HL-60 (cell line): ENCODE results near the gene GLT1D1.

ENCODE experiments used
- CTCF ChIP-seq: IDR thresholded peaks from one replicate; pipeline ENCODE4 v1.5.1; 2011; ENCODE audit warnings: low read length, control low read depth, inconsistent platforms; ENCODE audit not compliant: insufficient read depth
- GABPA ChIP-seq: IDR thresholded peaks from 2 replicates; pipeline ENCODE4 v1.6.1; 2012; ENCODE audit warnings: low read depth
- POLR2AphosphoS5 ChIP-seq: IDR thresholded peaks from 2 replicates; pipeline ENCODE4 v1.6.1; 2012; ENCODE audit warnings: low read depth

- TF ChIP-seq CTCF = no peak
- TF ChIP-seq POLR2AphosphoS5 = no peak
- TF ChIP-seq GABPA = no peak
These were observed 57.4 kb downstream of the GLT1D1 start for GRCh38 chr12:128910629-128911028.
